OCI-LY3 (cell line): ENCODE data around the gene TLK1.
"Not testable (repeated sequence)": the region's sequence is repeated elsewhere in the genome, so short reads cannot be mapped to it uniquely, and the experiment has no call there.

ENCODE experiments used
- H2AFZ ChIP-seq: fragments of 200-600, 300-600 bp; shearing (Covaris generic); 2 replicates; pipeline ENCODE4 v1.6.0; 2014; ENCODE audit warnings: antibody characterized with exemption, low read depth, low read length
- H3K27ac ChIP-seq: fragments of 200-600, 300-600 bp; sonication (generic); 2 replicates; pipeline ENCODE4 v1.5.1; 2014; ENCODE audit warnings: mild to moderate bottlenecking, low read length, moderate library complexity, mixed read lengths
- H3K27me3 ChIP-seq: fragments of 200-600, 300-600 bp; sonication (generic); 2 replicates; pipeline ENCODE4 v1.6.1; 2014; ENCODE audit warnings: low read depth, low read length, mixed read lengths
- H3K36me3 ChIP-seq: fragments of 200-600, 300-600 bp; sonication (generic); replicated peaks from 2 replicates; pipeline ENCODE3; 2014; ENCODE audit warnings: low read depth, low read length, mixed read lengths
- H3K4me1 ChIP-seq: fragments of 300-600, 200-600 bp; sonication (generic); 2 replicates; pipeline ENCODE4 v1.6.1; 2014; ENCODE audit warnings: low read length, mixed read lengths
- H3K4me2 ChIP-seq: fragments of 200-600, 300-600 bp; sonication (generic); 2 replicates; pipeline ENCODE4 v1.6.1; 2014; ENCODE audit warnings: low read length, mixed read lengths
- H3K4me3 ChIP-seq: fragments of 300-600, 200-600 bp; sonication (generic); 2 replicates; pipeline ENCODE4 v1.5.1; 2014; ENCODE audit warnings: antibody characterized with exemption, mild to moderate bottlenecking, low read length, moderate library complexity
- H3K79me2 ChIP-seq: fragments of 300-600, 200-600 bp; shearing (Covaris generic); 2 replicates; pipeline ENCODE4 v1.6.1; 2014; ENCODE audit warnings: mild to moderate bottlenecking, low read length, mixed read lengths
- H3K9ac ChIP-seq: fragments of 300-600, 200-600 bp; shearing (Covaris generic); 2 replicates; pipeline ENCODE4 v1.6.0; 2014; ENCODE audit warnings: mild to moderate bottlenecking, low read length, moderate library complexity
- H3K9me3 ChIP-seq: fragments of 200-600, 300-600 bp; shearing (Covaris generic); 2 replicates; pipeline ENCODE4 v1.6.1; 2014; ENCODE audit warnings: low read length, mixed read lengths; ENCODE audit not compliant: insufficient read depth
- H4K20me1 ChIP-seq: fragments of 200-600, 300-600 bp; sonication (generic); 2 replicates; pipeline ENCODE4 v1.6.1; 2016; ENCODE audit warnings: low read length, mixed read lengths; ENCODE audit not compliant: insufficient read depth
- CTCF ChIP-seq: fragments of 200-600, 300-600 bp; sonication (generic); IDR thresholded peaks from 2 replicates; pipeline ENCODE4 v1.5.1; 2014; ENCODE audit warnings: antibody characterized with exemption, low read length, low read depth
- EZH2phosphoT487 ChIP-seq: fragments of 200-600 bp; shearing (Covaris generic); IDR thresholded peaks from 2 replicates; pipeline ENCODE4 v1.6.1; 2018; ENCODE audit warnings: antibody characterized with exemption, mixed run types, low read depth

TLK1 gene

GRCh38 chr2:171167352-171167997 is 6.8 kb upstream of the TLK1 start:
- TF ChIP-seq EZH2phosphoT487 = no peak
- TF ChIP-seq CTCF = no peak
- Histone ChIP-seq H4K20me1 (no peaks in the 10 kb centered on the region), H3K4me2 (no peak overlapping the region), H2AFZ (no peak overlapping the region), H3K36me3 (no peaks in the 10 kb centered on the region), H3K4me1 (peaks cover 15% of the 10 kb centered on the region), H3K79me2 (no peaks in the 10 kb centered on the region), H3K9me3 (no peaks in the 10 kb centered on the region), H3K27me3 (no peaks in the 10 kb centered on the region), H3K27ac (no peak overlapping the region), H3K4me3 (no peak overlapping the region), H3K9ac (no peak overlapping the region)

- TF ChIP-seq CTCF = no peak
- TF ChIP-seq EZH2phosphoT487 = no peak
- Histone ChIP-seq H3K4me1 (peaks cover 25% of the 10 kb centered on the region), H2AFZ (no peak overlapping the region)
These were observed 5.8 kb upstream of the TLK1 start for GRCh38 chr2:171166328-171166983.

GRCh38 chr2:171165967-171166327 is 5.3 kb upstream of the TLK1 start:
- Histone ChIP-seq H3K36me3 (no peaks in the 10 kb centered on the region), H3K79me2 (no peaks in the 10 kb centered on the region), H3K4me3 (no peak overlapping the region), H2AFZ (no peak overlapping the region), H3K27me3 (no peaks in the 10 kb centered on the region), H3K27ac (no peak overlapping the region), H4K20me1 (no peaks in the 10 kb centered on the region), H3K9ac (no peak overlapping the region), H3K4me1 (peaks cover 25% of the 10 kb centered on the region), H3K9me3 (no peaks in the 10 kb centered on the region), H3K4me2 (no peak overlapping the region)
- TF ChIP-seq CTCF = no peak
- no peak for TF ChIP-seq EZH2phosphoT487

More at GRCh38 chr2:171166328-171166983, 5.8 kb upstream of the TLK1 start:
- no peaks in the 10 kb centered on the region for H3K36me3 ChIP-seq
- no peaks in the 10 kb centered on the region for H3K27me3 ChIP-seq
- H3K79me2 ChIP-seq = no peaks in the 10 kb centered on the region
- H3K4me3 ChIP-seq = no peak overlapping the region
- H3K4me2 ChIP-seq = no peak overlapping the region
- no peaks in the 10 kb centered on the region for H3K9me3 ChIP-seq
- H3K9ac ChIP-seq = no peak overlapping the region
- H4K20me1 ChIP-seq = no peaks in the 10 kb centered on the region
- no peak overlapping the region for H3K27ac ChIP-seq

- Histone ChIP-seq H3K36me3 (no peaks in the 10 kb centered on the region), H3K79me2 (peaks cover 23% of the 10 kb centered on the region), H3K9me3 (no peaks in the 10 kb centered on the region), H3K27me3 (no peaks in the 10 kb centered on the region), H3K27ac (peak overlapping the region; percentile 27), H2AFZ (peak overlapping the region; percentile 20; the same call in 1 of the 2 replicates), H3K4me2 (peak overlapping the region; percentile 59), H3K9ac (no peak overlapping the region), H3K4me3 (no peak overlapping the region), H3K4me1 (peaks cover 29% of the 10 kb centered on the region), H4K20me1 (peaks cover 14% of the 10 kb centered on the region)
- TF ChIP-seq CTCF = no peak
These were observed 2.6 kb upstream of the TLK1 start for GRCh38 chr2:171163261-171163660.

GRCh38 chr2:171162522-171163197 is 2.0 kb upstream of the TLK1 start:
- H3K27ac ChIP-seq, H3K36me3 ChIP-seq, H3K27me3 ChIP-seq, H2AFZ ChIP-seq, H3K9ac ChIP-seq, H3K4me3 ChIP-seq, H3K9me3 ChIP-seq: not testable (repeated sequence)
- Histone ChIP-seq H3K4me2 (peak overlapping the region; percentile 80), H4K20me1 (peaks cover 20% of the 10 kb centered on the region), H3K79me2 (peaks cover 29% of the 10 kb centered on the region), H3K4me1 (peaks cover 35% of the 10 kb centered on the region)
